Measurements from ENCODE around the gene ZCCHC17.

- TF ChIP-seq CTCF (IDR thresholded peaks at IDR 0.05) = no peak
- no peak for TF ChIP-seq POLR2A (IDR thresholded peaks at IDR 0.05)
Measured at GRCh38 chr1:31318146-31318545, 21.3 kb downstream of the ZCCHC17 start.
